IMR-90 (cell line): Measurements from ENCODE around the gene MS4A4E. TPM values are rescaled to one million over a fixed set of nuclear protein-coding genes. Genes with fewer than 3 reads are reported as not detected.

Experiments used
- ATAC-seq: fragments of 200-7000 bp; cut with Tn5 transposase; 2 replicates; pipeline ENCODE4 v1.9.1; 2020; ENCODE audit warnings: low read depth, mild to moderate bottlenecking, moderate library complexity
- BruUV-seq: library from RNA; stranded (reverse); fragments of 400-500 nt; replicated peaks from 2 replicates; lab custom pipeline; 2021; lab: Mats Ljungman, UMichigan
- CTCF ChIA-PET: fragments of 300-600 bp; formaldehyde crosslinking; extraction: SDS; loops from one replicate; lab custom pipeline; 2021; ENCODE audit warnings: antibody characterized with exemption; lab: Yijun Ruan, JAX
- POLR2A ChIA-PET: fragments of 300-600 bp; sonication (Branson Sonifier 250); formaldehyde crosslinking; loops from one replicate; lab custom pipeline; 2022; ENCODE audit warnings: antibody characterized with exemption; ENCODE audit not compliant: unreplicated experiment; lab: Charles Lee
- DNase-seq: peaks from one replicate; pipeline ENCODE4 v3.0.0; 2013
- H2AFZ ChIP-seq: replicated peaks from 2 replicates; pipeline ENCODE3; 2013; ENCODE audit warnings: low read length, mild to moderate bottlenecking; ENCODE audit not compliant: poor library complexity
- H2AK5ac ChIP-seq: 2 replicates; pipeline ENCODE4 v1.6.1; 2013; ENCODE audit warnings: low read depth, low read length, inconsistent platforms
- H2AK9ac ChIP-seq: replicated peaks from 2 replicates; pipeline ENCODE3; 2013; ENCODE audit warnings: mild to moderate bottlenecking, low read depth, low read length, moderate library complexity; ENCODE audit not compliant: poor library complexity
- H2BK120ac ChIP-seq: 2 replicates; pipeline ENCODE4 v1.6.1; 2013; ENCODE audit warnings: low read depth, low read length, inconsistent platforms
- H2BK15ac ChIP-seq: 3 replicates; pipeline ENCODE4 v1.6.1; 2013; ENCODE audit warnings: low read depth, low read length, inconsistent platforms
- H2BK20ac ChIP-seq: 2 replicates; pipeline ENCODE4 v1.6.1; 2013; ENCODE audit warnings: low read depth, mild to moderate bottlenecking, inconsistent platforms, low read length, moderate library complexity
- H2BK5ac ChIP-seq: 2 replicates; pipeline ENCODE4 v1.6.1; 2013; ENCODE audit warnings: mild to moderate bottlenecking, low read depth, low read length, inconsistent platforms; ENCODE audit not compliant: poor library complexity, severe bottlenecking
- H3K14ac ChIP-seq: replicated peaks from 2 replicates; pipeline ENCODE4 v1.6.1; 2013; ENCODE audit warnings: low read depth, low read length, inconsistent platforms
- H3K18ac ChIP-seq: 2 replicates; pipeline ENCODE4 v1.6.1; 2013; ENCODE audit warnings: low read depth, low read length, control low read depth
- H3K23ac ChIP-seq: 2 replicates; pipeline ENCODE4 v1.6.1; 2013; ENCODE audit warnings: low read depth, low read length, inconsistent platforms
- H3K27ac ChIP-seq: 2 replicates; pipeline ENCODE4 v1.5.1; 2013; ENCODE audit warnings: mild to moderate bottlenecking, control low read depth, low read length; ENCODE audit not compliant: insufficient read depth
- H3K27me3 ChIP-seq: 2 replicates; pipeline ENCODE4 v1.6.1; 2013; ENCODE audit warnings: low read length; ENCODE audit not compliant: control insufficient read depth, insufficient read depth
- H3K36me3 ChIP-seq: 2 replicates; pipeline ENCODE4 v1.6.1; 2013; ENCODE audit warnings: low read length, mixed read lengths; ENCODE audit not compliant: control insufficient read depth, insufficient read depth
- H3K4ac ChIP-seq: 2 replicates; pipeline ENCODE4 v1.6.1; 2013; ENCODE audit warnings: low read depth, low read length, inconsistent platforms
- H3K4me1 ChIP-seq: 2 replicates; pipeline ENCODE4 v1.6.1; 2013; ENCODE audit warnings: low read length, mixed read lengths; ENCODE audit not compliant: control insufficient read depth, insufficient read depth
- H3K4me2 ChIP-seq: 2 replicates; pipeline ENCODE4 v1.6.1; 2013; ENCODE audit warnings: low read depth, mild to moderate bottlenecking, control low read depth, low read length, moderate library complexity
- H3K4me3 ChIP-seq: 2 replicates; pipeline ENCODE4 v1.5.1; 2013; ENCODE audit warnings: low read depth, mild to moderate bottlenecking, control low read depth, low read length, moderate library complexity; ENCODE audit not compliant: insufficient read depth
- H3K56ac ChIP-seq: 2 replicates; pipeline ENCODE4 v1.6.1; 2013; ENCODE audit warnings: low read length, inconsistent platforms; ENCODE audit not compliant: insufficient read depth; ENCODE audit errors: extremely low read depth
- H3K79me1 ChIP-seq, 2 experiments: 2 replicates each; pipeline ENCODE4 v1.6.1; 2013; ENCODE audit warnings: low read length in 2 of 2, inconsistent platforms in 1 of 2, low read depth in 1 of 2
- H3K9ac ChIP-seq: 2 replicates; pipeline ENCODE4 v1.6.1; 2013; ENCODE audit warnings: low read depth, low read length, control low read depth
- H3K9me1 ChIP-seq: 2 replicates; pipeline ENCODE4 v1.6.1; 2013; ENCODE audit warnings: low read length, inconsistent platforms; ENCODE audit not compliant: insufficient read depth
- H3K9me3 ChIP-seq: 2 replicates; pipeline ENCODE4 v1.6.1; 2013; ENCODE audit warnings: low read length; ENCODE audit not compliant: control insufficient read depth, insufficient read depth
- H4K20me1 ChIP-seq: 2 replicates; pipeline ENCODE4 v1.6.1; 2013; ENCODE audit warnings: low read length, inconsistent platforms; ENCODE audit not compliant: insufficient read depth
- H4K5ac ChIP-seq: 2 replicates; pipeline ENCODE4 v1.6.1; 2013; ENCODE audit warnings: mild to moderate bottlenecking, low read depth, low read length, control low read depth
- H4K8ac ChIP-seq, 2 experiments: 2 replicates each; pipeline ENCODE4 v1.6.1; 2013; ENCODE audit warnings: low read depth in 2 of 2, low read length in 2 of 2, control low read depth in 1 of 2, inconsistent platforms in 1 of 2
- H4K91ac ChIP-seq: 2 replicates; pipeline ENCODE4 v1.6.1; 2013; ENCODE audit warnings: low read depth, low read length, inconsistent platforms; ENCODE audit not compliant: insufficient read depth
- BHLHE40 ChIP-seq: fragments of 150-350 bp; IDR thresholded peaks from 2 replicates; pipeline ENCODE4 v1.6.1; 2016; ENCODE audit warnings: mild to moderate bottlenecking, low read depth, low read length
- CEBPB ChIP-seq: IDR thresholded peaks from 2 replicates; pipeline ENCODE4 v1.6.1; 2012; ENCODE audit warnings: low read depth, low read length, improper control_type of control experiment
- ELK1 ChIP-seq: fragments of 150-350 bp; IDR thresholded peaks from 2 replicates; pipeline ENCODE4 v1.6.1; 2016; ENCODE audit warnings: low read depth, mild to moderate bottlenecking, low read length, moderate library complexity, borderline replicate concordance
- FOS ChIP-seq: fragments of 150-350 bp; IDR thresholded peaks from 2 replicates; pipeline ENCODE4 v1.6.1; 2016; ENCODE audit warnings: low read depth, low read length
- MAZ ChIP-seq: IDR thresholded peaks from 2 replicates; pipeline ENCODE4 v1.6.1; 2012; ENCODE audit warnings: low read depth, mild to moderate bottlenecking, low read length, improper control_type of control experiment, moderate library complexity, borderline replicate concordance
- NFE2L2 ChIP-seq: fragments of 150-350 bp; IDR thresholded peaks from 2 replicates; pipeline ENCODE4 v1.6.1; 2016; ENCODE audit warnings: low read depth, mild to moderate bottlenecking, low read length
- RAD21 ChIP-seq: IDR thresholded peaks from 2 replicates; pipeline ENCODE4 v1.6.1; 2012; ENCODE audit warnings: low read length, improper control_type of control experiment
- RCOR1 ChIP-seq: IDR thresholded peaks from 2 replicates; pipeline ENCODE4 v1.6.1; 2012; ENCODE audit warnings: mild to moderate bottlenecking, low read length, improper control_type of control experiment; ENCODE audit not compliant: insufficient replicate concordance
- dilution Hi-C: fragments of 300-500 bp; cut with HindIII; formaldehyde crosslinking; loops from one replicate; pipeline ENCODE4 v1.14.3; 2018; ENCODE audit warnings: low sequenced_read_pairs; ENCODE audit not compliant: unreplicated experiment
- in situ Hi-C: fragments of 300-500 bp; cut with MboI; formaldehyde crosslinking; loops from 3 replicates; pipeline ENCODE4 v1.14.3; 2019; ENCODE audit warnings: low sequenced_read_pairs, inconsistent platforms, mixed read lengths
- intact Hi-C: fragments of 100-400 bp; cut with micrococcal nuclease; formaldehyde crosslinking; loops from 2 replicates; pipeline ENCODE4 v1.10.0; 2022
- polyA plus RNA-seq, 3 experiments: library from polyadenylated mRNA; depleted of rRNA; stranded (reverse); fragments of >200 nt; gene quantifications; 2 replicates each; pipeline ENCODE4 v1.2.3, GENCODE V29; 2012; ENCODE audit warnings: low replicate concordance in 1 of 3
- total RNA-seq: library from RNA; depleted of rRNA; stranded (reverse); fragments of >200 nt; gene quantifications from 2 replicates; pipeline ENCODE4 v1.2.3, GENCODE V29; 2012

Gene MS4A4E
- total and polyA plus RNA-seq, 2 of the 4 experiments (the other 2 are of a cell fraction), result not detected

- Histone ChIP-seq H3K4me2 (no peak overlapping the region), H2AK9ac (no peak overlapping the region), H3K4me1 (no peaks in the 10 kb centered on the region), H3K9me1 (no peaks in the 10 kb centered on the region), H3K4me3 (no peak overlapping the region), H2AFZ (no peak overlapping the region), H2BK5ac (no peak overlapping the region), H4K20me1 (no peaks in the 10 kb centered on the region), H4K91ac (no peak overlapping the region), H4K5ac (no peak overlapping the region), H3K27me3 (no peaks in the 10 kb centered on the region), H3K36me3 (no peaks in the 10 kb centered on the region), H3K56ac (no peak overlapping the region), H3K18ac (no peak overlapping the region), H3K27ac (no peak overlapping the region), H4K8ac (no peak overlapping the region), H3K4ac (no peak overlapping the region), H2BK20ac (no peak overlapping the region), H3K79me1 (no peaks in the 10 kb centered on the region), H3K23ac (no peak overlapping the region), H2AK5ac (no peak overlapping the region), H3K9ac (no peak overlapping the region), H2BK120ac (no peak overlapping the region), H2BK15ac (no peak overlapping the region), H3K14ac (no peak overlapping the region), H3K9me3 (no peaks in the 10 kb centered on the region)
- intact Hi-C loops (no loop called here), dilution Hi-C loops (no loop called here), in situ Hi-C loops (loop anchor here (10.0 kb wide), 1 partner anchor 50 kb away; the partner anchor contains the start of gene MS4A6E)
- no TSS peak for BruUV-seq
- POLR2A ChIA-PET, result no interaction called here
- DNase-seq (no peak), ATAC-seq (no peak)
- TF ChIP-seq FOS (no peak), NFE2L2 (no peak), BHLHE40 (no peak), RAD21 (no peak), RCOR1 (no peak), ELK1 (no peak), MAZ (no peak), CEBPB (no peak)
- CTCF ChIA-PET, result no interaction called here
Measured at GRCh38 chr11:60274416-60274815, 31.5 kb upstream of the MS4A4E start.
